Activated naive CD4-positive, alpha-beta T cell treated with anti-CD3 and anti-CD28 coated beads, Interleukin-2, amount 50 U/mL, for 24 hours (primary cell): ENCODE data around the gene OR51M1.
"Not testable (repeated sequence)": the region's sequence is repeated elsewhere in the genome, so short reads cannot be mapped to it uniquely, and the experiment has no call there.

Experiments used
- H3K27ac Mint-ChIP-seq: one replicate; pipeline ENCODE4 v1.8.0; 2021; ENCODE audit warnings: mild to moderate bottlenecking, mixed read lengths
- H3K27me3 Mint-ChIP-seq: one replicate; pipeline ENCODE4 v1.8.0; 2021; ENCODE audit warnings: mixed read lengths
- H3K36me3 Mint-ChIP-seq: one replicate; pipeline ENCODE4 v1.8.0; 2021; ENCODE audit warnings: mixed read lengths
- H3K4me1 Mint-ChIP-seq: one replicate; pipeline ENCODE4 v1.8.0; 2021; ENCODE audit warnings: mixed read lengths
- H3K4me3 Mint-ChIP-seq: one replicate; pipeline ENCODE4 v1.8.0; 2021; ENCODE audit warnings: mild to moderate bottlenecking, mixed read lengths
- H3K9me3 Mint-ChIP-seq: one replicate; pipeline ENCODE4 v1.8.0; 2021; ENCODE audit warnings: mixed read lengths

The OR51M1 gene

GRCh38 chr11:5383576-5383975 is at the start of gene OR51M1:
TSS of gene OR51M1 (plus strand) at chr11:5383812. CDS start at chr11:5389399, 5,587 bp downstream.
- H3K27ac Mint-ChIP-seq = no peak within 1 kb of the TSS
- no peak within 1 kb of the TSS for H3K4me3 Mint-ChIP-seq

GRCh38 chr11:5335170-5335569 is 48.4 kb upstream of the OR51M1 start:
- H3K27me3 Mint-ChIP-seq = peaks cover 6% of the 10 kb centered on the region
- H3K4me3 Mint-ChIP-seq = no peak overlapping the region
- no peaks in the 10 kb centered on the region for H3K9me3 Mint-ChIP-seq
- no peak overlapping the region for H3K27ac Mint-ChIP-seq
- no peaks in the 10 kb centered on the region for H3K36me3 Mint-ChIP-seq
- no peaks in the 10 kb centered on the region for H3K4me1 Mint-ChIP-seq

More at GRCh38 chr11:5383576-5383975, at the start of gene OR51M1:
- Mint-ChIP-seq H3K36me3 (no peaks in the 10 kb centered on the region), H3K4me1 (no peaks in the 10 kb centered on the region), H3K27me3 (peaks cover 6% of the 10 kb centered on the region), H3K9me3 (no peaks in the 10 kb centered on the region)

GRCh38 chr11:5336331-5336730 is 47.3 kb upstream of the OR51M1 start:
- Mint-ChIP-seq H3K4me1 (no peaks in the 10 kb centered on the region), H3K9me3 (no peaks in the 10 kb centered on the region), H3K4me3 (no peak overlapping the region)

GRCh38 chr11:5337253-5337652 is 46.4 kb upstream of the OR51M1 start:
- not testable (repeated sequence) for H3K4me1 Mint-ChIP-seq

More at GRCh38 chr11:5336331-5336730, 47.3 kb upstream of the OR51M1 start:
- Mint-ChIP-seq H3K27ac (no peak overlapping the region), H3K36me3 (no peaks in the 10 kb centered on the region), H3K27me3 (peaks cover 6% of the 10 kb centered on the region)

GRCh38 chr11:5339771-5340322 is 43.8 kb upstream of the OR51M1 start:
- no peaks in the 10 kb centered on the region for H3K9me3 Mint-ChIP-seq
- H3K27me3 Mint-ChIP-seq = peaks cover 6% of the 10 kb centered on the region
- no peak overlapping the region for H3K4me3 Mint-ChIP-seq
- H3K36me3 Mint-ChIP-seq = no peaks in the 10 kb centered on the region
- H3K4me1 Mint-ChIP-seq = no peaks in the 10 kb centered on the region
- no peak overlapping the region for H3K27ac Mint-ChIP-seq

More at GRCh38 chr11:5337253-5337652, 46.4 kb upstream of the OR51M1 start:
- H3K27ac Mint-ChIP-seq, H3K9me3 Mint-ChIP-seq, H3K4me3 Mint-ChIP-seq, H3K27me3 Mint-ChIP-seq, H3K36me3 Mint-ChIP-seq: not testable (repeated sequence)

- Mint-ChIP-seq H3K4me1 (no peaks in the 10 kb centered on the region), H3K36me3 (no peaks in the 10 kb centered on the region), H3K4me3 (no peak within 1 kb of the TSS), H3K9me3 (no peaks in the 10 kb centered on the region), H3K27me3 (peaks cover 11% of the 10 kb centered on the region), H3K27ac (no peak within 1 kb of the TSS)
Measured at GRCh38 chr11:5343474-5344335, 39.9 kb upstream of the OR51M1 start, which contains the start of gene OR51B5. TSS of gene OR51B5 (minus strand) at chr11:5343524. CDS start at chr11:5343524, 0 bp downstream.

GRCh38 chr11:5345831-5346230 is 37.8 kb upstream of the OR51M1 start:
- H3K4me1 Mint-ChIP-seq = no peaks in the 10 kb centered on the region
- no peaks in the 10 kb centered on the region for H3K36me3 Mint-ChIP-seq
- H3K27me3 Mint-ChIP-seq = peaks cover 13% of the 10 kb centered on the region
- no peaks in the 10 kb centered on the region for H3K9me3 Mint-ChIP-seq
- H3K4me3 Mint-ChIP-seq = no peak overlapping the region
- no peak overlapping the region for H3K27ac Mint-ChIP-seq

GRCh38 chr11:5348551-5349194 is 34.9 kb upstream of the OR51M1 start:
- Mint-ChIP-seq H3K9me3 (no peaks in the 10 kb centered on the region), H3K27ac (no peak overlapping the region), H3K4me1 (no peaks in the 10 kb centered on the region), H3K27me3 (peaks cover 11% of the 10 kb centered on the region), H3K36me3 (no peaks in the 10 kb centered on the region), H3K4me3 (no peak overlapping the region)

- Mint-ChIP-seq H3K4me3 (no peak overlapping the region), H3K27ac (no peak overlapping the region), H3K4me1 (no peaks in the 10 kb centered on the region), H3K36me3 (no peaks in the 10 kb centered on the region), H3K9me3 (no peaks in the 10 kb centered on the region), H3K27me3 (peaks cover 9% of the 10 kb centered on the region)
Measured at GRCh38 chr11:5349550-5349949, 34.1 kb upstream of the OR51M1 start.

GRCh38 chr11:5351208-5351607 is 32.4 kb upstream of the OR51M1 start, which contains the start of gene OR51B6:
TSS of gene OR51B6 (plus strand) at chr11:5351508. CDS start at chr11:5351508, 0 bp downstream.
- no peaks in the 10 kb centered on the region for H3K4me1 Mint-ChIP-seq
- no peaks in the 10 kb centered on the region for H3K9me3 Mint-ChIP-seq
- peaks cover 9% of the 10 kb centered on the region for H3K27me3 Mint-ChIP-seq
- no peak within 1 kb of the TSS for H3K4me3 Mint-ChIP-seq
- H3K27ac Mint-ChIP-seq = no peak within 1 kb of the TSS
- no peaks in the 10 kb centered on the region for H3K36me3 Mint-ChIP-seq

GRCh38 chr11:5356031-5356430 is 27.6 kb upstream of the OR51M1 start:
- H3K27ac Mint-ChIP-seq, H3K9me3 Mint-ChIP-seq, H3K4me1 Mint-ChIP-seq, H3K4me3 Mint-ChIP-seq, H3K36me3 Mint-ChIP-seq, H3K27me3 Mint-ChIP-seq: not testable (repeated sequence)

- Mint-ChIP-seq H3K27ac (no peak overlapping the region), H3K27me3 (peaks cover 2% of the 10 kb centered on the region), H3K4me1 (no peaks in the 10 kb centered on the region), H3K36me3 (no peaks in the 10 kb centered on the region), H3K9me3 (no peaks in the 10 kb centered on the region), H3K4me3 (no peak overlapping the region)
Measured at GRCh38 chr11:5362017-5362625, 21.5 kb upstream of the OR51M1 start.

GRCh38 chr11:5363679-5364078 is 19.9 kb upstream of the OR51M1 start:
- no peak overlapping the region for H3K27ac Mint-ChIP-seq
- no peaks in the 10 kb centered on the region for H3K9me3 Mint-ChIP-seq
- peaks cover 2% of the 10 kb centered on the region for H3K27me3 Mint-ChIP-seq
- H3K4me3 Mint-ChIP-seq = no peak overlapping the region
- no peaks in the 10 kb centered on the region for H3K4me1 Mint-ChIP-seq
- no peaks in the 10 kb centered on the region for H3K36me3 Mint-ChIP-seq

GRCh38 chr11:5364214-5364613 is 19.4 kb upstream of the OR51M1 start:
- H3K27ac Mint-ChIP-seq = no peak overlapping the region
- H3K9me3 Mint-ChIP-seq = no peaks in the 10 kb centered on the region
- no peaks in the 10 kb centered on the region for H3K36me3 Mint-ChIP-seq
- no peaks in the 10 kb centered on the region for H3K4me1 Mint-ChIP-seq
- no peak overlapping the region for H3K4me3 Mint-ChIP-seq
- H3K27me3 Mint-ChIP-seq = peaks cover 2% of the 10 kb centered on the region

GRCh38 chr11:5366365-5366764 is 17.2 kb upstream of the OR51M1 start:
- H3K4me3 Mint-ChIP-seq, H3K36me3 Mint-ChIP-seq, H3K4me1 Mint-ChIP-seq, H3K27me3 Mint-ChIP-seq, H3K9me3 Mint-ChIP-seq, H3K27ac Mint-ChIP-seq: not testable (repeated sequence)
